Iris pigment epithelial cell (primary cell): ENCODE results near the gene TMEM184B.

Experiments
- DNase-seq: peaks from one replicate; pipeline ENCODE4 v3.0.0-alpha.2; 2011; ENCODE audit warnings: low read depth

Gene TMEM184B

GRCh38 chr22:38308791-38309498 is 36.1 kb upstream of the TMEM184B start:
- no peak for DNase-seq

- DNase-seq, result peak; percentile 63
Measured at GRCh38 chr22:38305471-38306448, 33.0 kb upstream of the TMEM184B start.

GRCh38 chr22:38304526-38304925 is 31.7 kb upstream of the TMEM184B start:
- no peak for DNase-seq

GRCh38 chr22:38303974-38304373 is 31.2 kb upstream of the TMEM184B start:
- DNase-seq, result no peak

- no peak for DNase-seq
Measured at GRCh38 chr22:38302906-38303305, 30.1 kb upstream of the TMEM184B start.

GRCh38 chr22:38300946-38301345 is 28.1 kb upstream of the TMEM184B start:
- no peak for DNase-seq

- DNase-seq, result no peak
Measured at GRCh38 chr22:38300197-38300945, 27.6 kb upstream of the TMEM184B start.

- no peak for DNase-seq
Measured at GRCh38 chr22:38299770-38300102, 26.9 kb upstream of the TMEM184B start.

- DNase-seq, result peak; percentile 100
Measured at GRCh38 chr22:38298312-38299005, 25.6 kb upstream of the TMEM184B start.

- DNase-seq, result no peak
Measured at GRCh38 chr22:38296372-38296771, 23.6 kb upstream of the TMEM184B start.

GRCh38 chr22:38295863-38296262 is 23.1 kb upstream of the TMEM184B start:
- no peak for DNase-seq

GRCh38 chr22:38295339-38295738 is 22.5 kb upstream of the TMEM184B start:
- no peak for DNase-seq

GRCh38 chr22:38294193-38294592 is 21.4 kb upstream of the TMEM184B start:
- no peak for DNase-seq

- DNase-seq, result peak; percentile 83
Measured at GRCh38 chr22:38292694-38293093, 19.9 kb upstream of the TMEM184B start.

GRCh38 chr22:38291201-38291777 is 18.5 kb upstream of the TMEM184B start:
- no peak for DNase-seq

GRCh38 chr22:38290347-38290746 is 17.5 kb upstream of the TMEM184B start:
- no peak for DNase-seq

- DNase-seq, result no peak
Measured at GRCh38 chr22:38289583-38290082, 16.8 kb upstream of the TMEM184B start.

GRCh38 chr22:38286915-38287669 is 14.3 kb upstream of the TMEM184B start:
- DNase-seq, result no peak

- no peak for DNase-seq
Measured at GRCh38 chr22:38285018-38285417, 12.2 kb upstream of the TMEM184B start.

- DNase-seq, result peak; percentile 90
Measured at GRCh38 chr22:38284042-38284402, 11.2 kb upstream of the TMEM184B start.

GRCh38 chr22:38282397-38282796 is 9.6 kb upstream of the TMEM184B start:
- no peak for DNase-seq
